K562 (cell line): ENCODE measurements around the gene CMTR1. TPM values are rescaled to one million over a fixed set of nuclear protein-coding genes. Genes with fewer than 3 reads are reported as not detected.
A peak's percentile ranks its signal among the peaks of the same experiment; 100 is the strongest.

Source experiments
- ATAC-seq: fragments of 200-7000 bp; cut with Tn5 transposase; 3 replicates; pipeline ENCODE4 v1.9.1; 2020; ENCODE audit warnings: moderate library complexity
- BruUV-seq: library from RNA; stranded (reverse); fragments of 400-500 nt; replicated peaks from 2 replicates; lab custom pipeline; 2021; lab: Mats Ljungman, UMichigan
- CTCF ChIA-PET: fragments of 300-600 bp; formaldehyde crosslinking; extraction: SDS; loops from one replicate; lab custom pipeline; 2021; ENCODE audit warnings: low intra/inter-chr PET ratio; lab: Yijun Ruan, JAX
- POLR2A ChIA-PET: fragments of 300-600, 350-650 bp; sonication (Branson Sonifier 250); formaldehyde crosslinking; extraction: SDS; loops from one replicate; lab custom pipeline; 2021; ENCODE audit warnings: antibody characterized with exemption, inconsistent platforms; lab: Yijun Ruan, JAX
- DNase-seq, 4 experiments: peaks; one replicate each; pipeline versions ENCODE4 v3.0.0 to v3.0.0-alpha.2; 2011 to 2018; ENCODE audit warnings: low spot score in 3 of 4, mixed read lengths in 3 of 4; ENCODE audit errors: extremely low read depth in 1 of 4
- FAIRE-seq: peaks from 2 replicates; lab custom pipeline; 2011; peaks lifted over from hg19 to GRCh38; lab: Jason Lieb, UNC
- H2AFZ ChIP-seq: 2 replicates; pipeline ENCODE4 v1.6.0; 2011; ENCODE audit warnings: low read depth, low read length, control low read depth, inconsistent platforms
- H3K27ac ChIP-seq: fragments of 200-600 bp; 3 replicates; pipeline ENCODE4 v1.8.0; 2011; ENCODE audit warnings: low read depth, mild to moderate bottlenecking, control low read depth, inconsistent platforms, low read length, moderate library complexity, mixed read lengths; ENCODE audit errors: extremely low read depth
- H3K27me3 ChIP-seq, 2 experiments: fragments of 300-600 bp in 1 of 2; 2 replicates in 1 of 2; 3 replicates in 1 of 2; pipeline versions ENCODE4 v1.6.0 to v1.8.0; 2011; ENCODE audit warnings: inconsistent platforms in 2 of 2, low read length in 2 of 2, mild to moderate bottlenecking in 1 of 2, mixed read lengths in 1 of 2, moderate library complexity in 1 of 2; ENCODE audit not compliant: control insufficient read depth in 2 of 2, insufficient read depth in 2 of 2
- H3K36me3 ChIP-seq: fragments of 300-600 bp; 3 replicates; pipeline ENCODE4 v1.8.0; 2011; ENCODE audit warnings: mild to moderate bottlenecking, low read length, inconsistent platforms; ENCODE audit not compliant: control insufficient read depth, insufficient read depth
- H3K4me1 ChIP-seq, 2 experiments: fragments of 200-600 bp in 1 of 2; replicated peaks in 1 of 2; 2 replicates in 1 of 2; 3 replicates in 1 of 2; pipeline versions ENCODE4 v1.5.1 to v1.8.0; 2011; ENCODE audit warnings: inconsistent platforms in 2 of 2, low read length in 2 of 2, mild to moderate bottlenecking in 1 of 2, mixed read lengths in 1 of 2, moderate library complexity in 1 of 2; ENCODE audit not compliant: control insufficient read depth in 2 of 2, insufficient read depth in 2 of 2
- H3K4me2 ChIP-seq: 2 replicates; pipeline ENCODE4 v1.6.1; 2011; ENCODE audit warnings: low read length, control low read depth, inconsistent platforms, mixed read lengths; ENCODE audit not compliant: insufficient read depth
- H3K4me3 ChIP-seq: fragments of 200-600 bp; sonication (generic), shearing (Covaris generic); 2 replicates; pipeline ENCODE4 v1.5.1; 2016; ENCODE audit warnings: control low read depth, inconsistent platforms
- H3K79me2 ChIP-seq: fragments of 200-600 bp; 3 replicates; pipeline ENCODE4 v1.8.0; 2011; ENCODE audit warnings: low read length, inconsistent platforms; ENCODE audit not compliant: control insufficient read depth, insufficient read depth
- H3K9ac ChIP-seq, 2 experiments: 2 replicates each; pipeline versions ENCODE4 v1.6.0 to v1.6.1; 2011; ENCODE audit warnings: low read depth in 2 of 2, low read length in 2 of 2, control low read depth in 1 of 2, inconsistent platforms in 1 of 2, mild to moderate bottlenecking in 1 of 2, mixed read lengths in 1 of 2; ENCODE audit not compliant: insufficient read depth in 1 of 2
- H3K9me1 ChIP-seq: one replicate; pipeline ENCODE4 v1.6.0; 2011; ENCODE audit warnings: inconsistent platforms, mild to moderate bottlenecking, low read length, moderate library complexity; ENCODE audit not compliant: control insufficient read depth, insufficient read depth
- H3K9me3 ChIP-seq: replicated peaks from 2 replicates; pipeline ENCODE4 v1.5.1; 2011; ENCODE audit warnings: low read depth, low read length, inconsistent platforms; ENCODE audit not compliant: control insufficient read depth, insufficient read depth
- H4K20me1 ChIP-seq: replicated peaks from 2 replicates; pipeline ENCODE4 v1.6.1; 2011; ENCODE audit warnings: low read length, inconsistent platforms, mixed read lengths; ENCODE audit not compliant: control insufficient read depth, insufficient read depth
- BCLAF1 ChIP-seq, 2 experiments: fragments of 450-650 bp in 1 of 2; IDR thresholded peaks; 2 replicates each; pipeline ENCODE4 v1.6.1; 2011 to 2017; ENCODE audit warnings: low read depth in 2 of 2, antibody characterized with exemption in 1 of 2, borderline replicate concordance in 1 of 2, low read length in 1 of 2, mild to moderate bottlenecking in 1 of 2, mixed read lengths in 1 of 2; ENCODE audit not compliant: control insufficient read depth in 1 of 2
- CHD4 ChIP-seq: fragments of 200-600 bp; sonication (generic); IDR thresholded peaks from 3 replicates; pipeline ENCODE4 v1.6.1; 2012; ENCODE audit warnings: low read depth, mild to moderate bottlenecking, mixed read lengths, low read length, inconsistent platforms; ENCODE audit not compliant: insufficient read depth, insufficient replicate concordance, poor library complexity, severe bottlenecking
- DLX4 ChIP-seq: fragments of 250-450 bp; sonication (Bioruptor Pico); IDR thresholded peaks from 2 replicates; pipeline ENCODE4 v1.6.1; 2021; ENCODE audit warnings: mild to moderate bottlenecking
- HNRNPK ChIP-seq: fragments of 200-400 bp; formaldehyde crosslinking; IDR thresholded peaks from one replicate; pipeline ENCODE4 v1.6.1; 2018; ENCODE audit warnings: mild to moderate bottlenecking, low read depth, low read length; ENCODE audit not compliant: poor library complexity, severe bottlenecking
- MYC ChIP-seq, 2 experiments: fragments of 250-450 bp in 1 of 2; sonication (Bioruptor Pico) in 1 of 2; IDR thresholded peaks; 2 replicates each; pipeline versions ENCODE4 v1.5.1 to v1.6.1; 2012 to 2021; ENCODE audit warnings: low read depth in 2 of 2, borderline replicate concordance in 1 of 2, improper control_type of control experiment in 1 of 2, low read length in 1 of 2, mild to moderate bottlenecking in 1 of 2, moderate library complexity in 1 of 2
- NFIX ChIP-seq: fragments of 250-450 bp; sonication (Bioruptor Pico); IDR thresholded peaks from 2 replicates; pipeline ENCODE4 v1.4.0; 2020; ENCODE audit warnings: low read depth, mild to moderate bottlenecking, moderate library complexity
- POLR2B ChIP-seq: fragments of 450-650 bp; IDR thresholded peaks from 2 replicates; pipeline ENCODE4 v1.6.1; 2018; ENCODE audit warnings: low read depth; ENCODE audit not compliant: partially characterized antibody
- PTBP1 ChIP-seq: fragments of 200-400 bp; formaldehyde crosslinking; IDR thresholded peaks from 2 replicates; pipeline ENCODE4 v1.6.1; 2017; ENCODE audit warnings: low read depth, low read length
- RBM14 ChIP-seq: fragments of 200-400 bp; formaldehyde crosslinking; IDR thresholded peaks from 2 replicates; pipeline ENCODE4 v1.6.1; 2018; ENCODE audit warnings: low read depth, mild to moderate bottlenecking, low read length, moderate library complexity, borderline replicate concordance; ENCODE audit not compliant: insufficient read depth
- TOE1 ChIP-seq, 2 experiments: fragments of 450-650 bp in 1 of 2; sonication (generic) in 1 of 2; formaldehyde crosslinking in 1 of 2; IDR thresholded peaks; 2 replicates each; pipeline versions ENCODE4 v1.7.1 to v1.8.0; 2016 to 2022; ENCODE audit warnings: borderline replicate concordance in 2 of 2, mild to moderate bottlenecking in 2 of 2, antibody characterized with exemption in 1 of 2, inconsistent platforms in 1 of 2, low read depth in 1 of 2, missing genetic modification reagents in 1 of 2, moderate library complexity in 1 of 2
- ZBTB5 ChIP-seq: fragments of 450-650 bp; IDR thresholded peaks from 2 replicates; pipeline ENCODE4 v1.6.1; 2017; ENCODE audit warnings: antibody characterized with exemption
- ZNF253 ChIP-seq: fragments of 250-450 bp; sonication (Bioruptor Pico); conservative IDR thresholded peaks from 2 replicates; pipeline ENCODE4 v1.6.1; 2021; ENCODE audit warnings: mild to moderate bottlenecking
- WGBS: fragments of 100-300 bp; shearing (Covaris generic); methylation state at CpG from one replicate; pipeline ENCODE4 v1.1.6; 2016; ENCODE audit warnings: low coverage, mixed read lengths; ENCODE audit not compliant: insufficient coverage; ENCODE audit errors: missing lambda C conversion rate; 5-methylcytosine and 5-hydroxymethylcytosine counted together
- in situ Hi-C: fragments of 300-500 bp; cut with MboI; formaldehyde crosslinking; loops from 4 replicates; pipeline ENCODE4 v1.15.0; 2018; ENCODE audit warnings: inconsistent platforms, mixed read lengths
- intact Hi-C: fragments of 100-400 bp; cut with micrococcal nuclease; formaldehyde crosslinking; loops from 2 replicates; pipeline ENCODE4 v1.14.2; 2022
- polyA plus RNA-seq, 8 experiments: library from polyadenylated mRNA; depleted of rRNA in 4 of 8; stranded (reverse) in 5 of 8; unstranded in 3 of 8; fragments of >200 nt; fragmentation: Nextera tagmentation in 2 of 8; fragmentation: Illumina TruSeq in 1 of 8; extraction: Ambion mirVana in 2 of 8; extraction: Trizol in 1 of 8; gene quantifications; 2 replicates each; pipeline versions ENCODE4 v1.2.1 to v1.2.3, GENCODE V29; 2011 to 2014; ENCODE audit warnings: inconsistent platforms in 1 of 8, missing spikeins in 1 of 8
- total RNA-seq, 7 experiments: library from RNA; depleted of rRNA in 6 of 7; stranded (reverse); fragments of >200 nt in 6 of 7; fragmentation: Illumina TruSeq in 2 of 7; extraction: Trizol in 2 of 7; gene quantifications; 2 replicates each; pipeline versions ENCODE4 v1.2.1 to v1.2.3, GENCODE V29; 2011 to 2021; ENCODE audit warnings: low replicate concordance in 1 of 7

CMTR1 gene
- total and polyA plus RNA-seq, 9 of the 15 experiments (the other 6 are each of a cell fraction or from before 2014, with no cell fraction given), result 2.9 to 63.5 (median 49.5) TPM

GRCh38 chr6:37514321-37514771, 81.3 kb downstream of the CMTR1 start (continued):
- TF ChIP-seq PTBP1, result 0 out of 2 replicates have a peak, but pooled peaks have one; percentile 57

DNA sequence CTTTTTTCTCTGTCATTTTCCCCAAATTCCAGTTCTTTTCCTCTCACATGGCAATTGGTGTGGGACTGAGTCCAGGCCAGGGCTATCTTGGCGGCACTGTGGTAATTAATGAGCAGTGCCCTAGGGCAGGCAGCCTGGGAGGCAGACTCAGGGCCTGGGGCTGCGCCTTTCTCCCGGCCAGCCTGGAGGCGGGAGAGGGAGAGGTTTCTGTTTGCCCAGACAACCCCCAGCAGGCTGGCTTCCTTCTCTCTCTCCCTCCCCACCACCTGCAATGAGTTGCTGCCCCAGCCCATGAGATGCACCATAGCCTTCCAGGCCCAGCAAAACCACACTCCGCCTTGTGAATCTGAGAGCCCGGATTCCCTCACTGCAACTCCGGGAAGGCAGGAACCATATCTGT, 81.8 kb downstream of the CMTR1 start:
- 14% methylated on average over 7 of the region's 7 CpGs for WGBS
- intact Hi-C loops, result no loop called here
- ATAC-seq, result no peak
- no peak for TF ChIP-seq ZBTB5
- TF ChIP-seq BCLAF1 (IDR thresholded peaks at IDR 0.05; ENCODE audit: borderline replicate concordance in 1 of 2, control insufficient read depth in 1 of 2, low read depth in 2 of 2, low read length in 1 of 2), result no peak
- TF ChIP-seq POLR2B, result no peak
- no peak for TF ChIP-seq MYC (IDR thresholded peaks at IDR 0.05; ENCODE audit: low read depth, low read length)
- no peak for TF ChIP-seq MYC (CRISPR knock-in tag; IDR thresholded peaks at IDR 0.05; ENCODE audit: borderline replicate concordance, low read depth)
- no peak for TF ChIP-seq HNRNPK
- TF ChIP-seq TOE1 (IDR thresholded peaks at IDR 0.05; ENCODE audit: borderline replicate concordance), result no peak
- TF ChIP-seq TOE1 (CRISPR knock-in tag; IDR thresholded peaks at IDR 0.05; ENCODE audit: borderline replicate concordance, low read depth), result no peak
- no peak for TF ChIP-seq ZNF253 (CRISPR knock-in tag)
- TF ChIP-seq RBM14, result no peak
- no peak for TF ChIP-seq CHD4
- no peak for TF ChIP-seq NFIX
- TF ChIP-seq DLX4, result no peak

More for the DNA sequence above, 81.8 kb downstream of the CMTR1 start:
- H3K27me3 ChIP-seq, result peaks cover 72 to 92% of the 10 kb centered on the region in 2 experiments
- H3K4me3 ChIP-seq, result no peak overlapping the region
- no peak overlapping the region for H3K9ac ChIP-seq
- H3K4me1 ChIP-seq, result peaks cover 0 to 3% of the 10 kb centered on the region in 2 experiments; a peak in 1 of 5 replicates
- POLR2A ChIA-PET, result interaction anchor here (1.0 kb wide), 1 partner anchor 24 kb away, joined by 3 read pairs; no protein-coding TSS in a partner anchor
- H3K27ac ChIP-seq, result no peak overlapping the region
- CTCF ChIA-PET, result no interaction called here
- FAIRE-seq (no peak), DNase-seq (no peak)
- no peaks in the 10 kb centered on the region for H3K9me1 ChIP-seq
- in situ Hi-C loops, result no loop called here
- peaks cover 10% of the 10 kb centered on the region; the same call in 1 of the 2 replicates for H4K20me1 ChIP-seq
- H3K36me3 ChIP-seq, result no peaks in the 10 kb centered on the region
- no TSS peak for BruUV-seq
- H3K79me2 ChIP-seq, result no peaks in the 10 kb centered on the region
- no peaks in the 10 kb centered on the region for H3K9me3 ChIP-seq
- no peak overlapping the region for H3K4me2 ChIP-seq
- H2AFZ ChIP-seq, result no peak overlapping the region
